Esophagus muscularis mucosa (tissue), 4 donors: Measurements from ENCODE around the gene GALE. TPM values are rescaled to one million over a fixed set of nuclear protein-coding genes. Genes with fewer than 3 reads are reported as not detected.

Experiments used
- DNase-seq: peaks from one replicate; pipeline ENCODE4 v3.0.0-alpha.2; 2017; ENCODE audit errors: extremely low spot score
- H3K27ac ChIP-seq, 4 donors: fragments of 200-600 bp; sonication (generic); replicated peaks in 1 of 4; 1 replicate in 3 of 4; 2 replicates in 1 of 4; pipeline ENCODE4 v1.5.1; 2016 to 2019; ENCODE audit warnings: mild to moderate bottlenecking in 1 of 4
- H3K27me3 ChIP-seq, 4 donors: fragments of 200-600 bp; sonication (generic); one replicate each; pipeline versions ENCODE4 v1.5.1 to v1.6.0; 2016 to 2019
- H3K36me3 ChIP-seq, 4 donors: fragments of 200-600 bp; sonication (generic); one replicate each; pipeline ENCODE4 v1.5.1; 2016 to 2019
- H3K4me1 ChIP-seq, 4 donors: fragments of 200-600 bp; sonication (generic); one replicate each; pipeline ENCODE4 v1.5.1; 2016 to 2019
- H3K4me3 ChIP-seq, 4 donors: fragments of 200-600 bp; sonication (generic); 1 replicate in 2 of 4; 2 replicates in 2 of 4; pipeline ENCODE4 v1.5.1; 2016 to 2019; ENCODE audit warnings: mild to moderate bottlenecking in 4 of 4, moderate library complexity in 1 of 4
- H3K9me3 ChIP-seq, 4 donors: fragments of 200-600 bp; sonication (generic); 1 replicate in 3 of 4; 2 replicates in 1 of 4; pipeline ENCODE4 v1.5.1; 2016 to 2019
- EP300 ChIP-seq: sonication (generic); formaldehyde crosslinking; IDR thresholded peaks from one replicate; pipeline ENCODE4 v1.6.1; 2017; ENCODE audit warnings: antibody characterized with exemption
- POLR2A ChIP-seq: fragments of 450-650 bp; IDR thresholded peaks from one replicate; pipeline ENCODE4 v1.6.1; 2017; ENCODE audit warnings: antibody characterized with exemption, moderate library complexity, mild to moderate bottlenecking, low read depth
- POLR2AphosphoS5 ChIP-seq, 2 donors: sonication (generic); formaldehyde crosslinking; IDR thresholded peaks; one replicate each; pipeline ENCODE4 v1.6.1; 2017; ENCODE audit warnings: antibody characterized with exemption in 2 of 2
- WGBS: methylation state at CpG from one replicate; pipeline ENCODE4 v1.1.5; 2018; 5-methylcytosine and 5-hydroxymethylcytosine counted together
- intact Hi-C: fragments of 100-400 bp; cut with DNase I; formaldehyde crosslinking; loops from one replicate; pipeline ENCODE4 v1.15.1; 2023
- total RNA-seq, 4 donors: library from RNA; depleted of rRNA; stranded (reverse); fragments of >200 nt; gene quantifications; one replicate each; pipeline versions ENCODE4 v1.1.0 to v1.2.1, GENCODE V29; 2016
- TF ChIP-seq, protein P1 (sequence below), 3 experiments: fragments of 200-600 bp in 2 of 3; fragments of 450-650 bp in 1 of 3; sonication (generic) in 2 of 3; IDR thresholded peaks; one replicate each; pipeline ENCODE4 v1.5.1; 2017 to 2019; ENCODE audit warnings: antibody characterized with exemption in 3 of 3, mild to moderate bottlenecking in 2 of 3, moderate library complexity in 1 of 3

The GALE gene
- total RNA-seq, 4 donors from 2014 or later: 7.1 to 13.6 (median 12.8) TPM

DNA sequence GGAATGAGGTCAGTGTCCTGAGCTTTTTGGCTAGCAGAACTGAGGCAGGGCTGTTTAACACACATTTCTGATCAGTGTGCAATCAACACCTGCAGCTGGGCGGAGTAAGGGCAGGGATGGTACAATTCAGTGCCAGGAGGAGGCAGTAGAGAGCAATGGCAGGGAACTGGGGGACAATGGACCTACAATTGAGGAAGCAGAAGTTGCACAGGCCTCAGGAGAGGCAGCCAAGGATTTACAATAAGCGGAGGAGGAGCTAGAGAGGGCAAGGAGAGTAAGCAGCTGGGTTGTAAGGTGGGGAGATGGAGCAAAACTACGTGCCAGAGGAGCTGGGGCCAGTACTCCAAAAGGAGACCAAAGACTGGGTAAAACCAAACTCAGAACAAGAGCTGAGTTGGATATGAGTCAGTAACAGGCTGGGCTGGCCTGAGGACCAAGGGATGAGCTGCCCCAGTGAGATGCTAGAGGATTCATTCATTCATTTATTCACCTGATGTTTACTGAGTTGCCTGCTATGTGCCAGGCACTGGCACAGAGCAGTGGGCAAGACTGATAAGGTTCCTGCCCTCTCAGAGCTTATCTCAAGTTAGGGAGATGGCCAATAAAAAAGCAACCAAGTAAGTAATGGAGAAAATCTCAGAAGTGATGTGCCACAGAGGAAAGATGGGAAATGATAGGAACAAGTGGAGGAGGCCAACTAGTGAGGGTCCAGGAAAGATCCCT, 10.4 kb upstream of the GALE start:
- no peaks in the 10 kb centered on the region for H3K27me3 ChIP-seq
- H3K27ac ChIP-seq: peak overlapping the region in 1 of 4 donors; percentile 20
- intact Hi-C loops: loop anchor here (5.0 kb wide), 1 partner anchor 56 kb away; the partner anchor contains the start of gene FUCA1
- no peak for DNase-seq
- H3K9me3 ChIP-seq: no peaks in the 10 kb centered on the region
- 56% methylated on average over 3 of the region's 3 CpGs for WGBS
- peaks cover 0 to 6% (median 3%) of the 10 kb centered on the region in 4 donors for H3K4me1 ChIP-seq
- TF ChIP-seq EP300: no peak
- TF ChIP-seq, protein P1, sequence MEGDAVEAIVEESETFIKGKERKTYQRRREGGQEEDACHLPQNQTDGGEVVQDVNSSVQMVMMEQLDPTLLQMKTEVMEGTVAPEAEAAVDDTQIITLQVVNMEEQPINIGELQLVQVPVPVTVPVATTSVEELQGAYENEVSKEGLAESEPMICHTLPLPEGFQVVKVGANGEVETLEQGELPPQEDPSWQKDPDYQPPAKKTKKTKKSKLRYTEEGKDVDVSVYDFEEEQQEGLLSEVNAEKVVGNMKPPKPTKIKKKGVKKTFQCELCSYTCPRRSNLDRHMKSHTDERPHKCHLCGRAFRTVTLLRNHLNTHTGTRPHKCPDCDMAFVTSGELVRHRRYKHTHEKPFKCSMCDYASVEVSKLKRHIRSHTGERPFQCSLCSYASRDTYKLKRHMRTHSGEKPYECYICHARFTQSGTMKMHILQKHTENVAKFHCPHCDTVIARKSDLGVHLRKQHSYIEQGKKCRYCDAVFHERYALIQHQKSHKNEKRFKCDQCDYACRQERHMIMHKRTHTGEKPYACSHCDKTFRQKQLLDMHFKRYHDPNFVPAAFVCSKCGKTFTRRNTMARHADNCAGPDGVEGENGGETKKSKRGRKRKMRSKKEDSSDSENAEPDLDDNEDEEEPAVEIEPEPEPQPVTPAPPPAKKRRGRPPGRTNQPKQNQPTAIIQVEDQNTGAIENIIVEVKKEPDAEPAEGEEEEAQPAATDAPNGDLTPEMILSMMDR (IDR thresholded peaks at IDR 0.05): peak; percentile 31 to 62 (median 35)
- peaks cover 13 to 72% (median 63%) of the 10 kb centered on the region in 4 donors for H3K36me3 ChIP-seq
- H3K4me3 ChIP-seq: no peak overlapping the region

DNA sequence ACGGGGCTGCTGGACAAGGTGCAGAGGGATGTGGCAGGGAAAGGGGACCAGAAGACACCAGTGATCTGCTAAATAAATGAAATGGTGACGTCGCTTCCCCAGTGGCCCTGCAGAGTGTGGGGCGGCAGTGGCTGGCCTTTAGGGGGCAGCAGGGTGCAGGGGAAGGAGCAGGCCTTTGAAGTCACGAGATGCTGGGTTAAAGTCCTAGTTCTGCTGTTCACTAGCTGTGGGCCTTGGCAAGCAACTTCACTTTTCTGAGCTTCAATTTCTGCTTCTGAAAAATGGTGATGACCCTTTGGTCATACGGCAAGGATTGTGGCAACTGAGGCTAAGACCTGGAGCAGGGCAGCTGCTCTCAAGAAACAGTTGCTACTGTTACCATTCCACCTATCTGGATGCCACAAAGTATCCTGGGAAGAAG, 9.2 kb upstream of the GALE start:
- WGBS: 39% methylated on average over 6 of the region's 6 CpGs
- DNase-seq: no peak
- Histone ChIP-seq H3K27me3 (no peaks in the 10 kb centered on the region), H3K4me1 (peaks cover 0 to 6% (median 3%) of the 10 kb centered on the region in 4 donors), H3K27ac (peak overlapping the region in 1 of 4 donors; percentile 28), H3K9me3 (no peaks in the 10 kb centered on the region), H3K4me3 (no peak overlapping the region), H3K36me3 (peaks cover 11 to 69% (median 56%) of the 10 kb centered on the region in 4 donors)
- TF ChIP-seq, protein P1 (IDR thresholded peaks at IDR 0.05): peak; percentile 71 to 80 (median 77)
- TF ChIP-seq EP300 (no peak), POLR2A (no peak), POLR2AphosphoS5 (IDR thresholded peaks at IDR 0.05) (peak in 1 of 2 donors; percentile 51)
- intact Hi-C loops: loop anchor here (5.0 kb wide), 1 partner anchor 58 kb away; the partner anchor contains the start of gene FUCA1

DNA sequence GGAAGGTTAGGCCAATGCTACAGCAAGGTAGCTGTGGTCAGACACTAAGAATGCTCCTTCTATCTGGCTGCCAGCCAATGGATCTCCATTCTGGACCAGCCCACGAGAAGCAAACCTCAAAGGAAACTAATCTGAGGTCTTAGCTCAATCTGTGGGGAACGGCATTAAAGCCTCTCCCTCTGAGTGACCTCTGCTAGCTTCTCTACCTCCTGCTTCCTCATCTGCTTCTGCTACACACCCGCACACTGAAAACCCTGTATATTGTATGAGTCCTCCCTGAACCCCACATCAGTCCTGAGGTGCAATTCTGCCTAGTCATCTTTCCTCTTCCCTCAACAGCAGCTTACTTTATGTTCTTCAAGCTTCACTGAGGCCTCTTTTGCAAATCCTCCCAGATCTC, 6.9 kb upstream of the GALE start:
- intact Hi-C loops: no loop called here
- no peak for DNase-seq
- peaks cover 0 to 64% (median 44%) of the 10 kb centered on the region in 4 donors for H3K36me3 ChIP-seq
- no peak overlapping the region for H3K4me3 ChIP-seq
- H3K27me3 ChIP-seq: no peaks in the 10 kb centered on the region
- TF ChIP-seq POLR2A (no peak), POLR2AphosphoS5 (IDR thresholded peaks at IDR 0.05) (no peak), EP300 (no peak)
- TF ChIP-seq, protein P1 (IDR thresholded peaks at IDR 0.05): no peak
- no peaks in the 10 kb centered on the region for H3K9me3 ChIP-seq
- peaks cover 0 to 6% (median 3%) of the 10 kb centered on the region in 4 donors for H3K4me1 ChIP-seq
- no peak overlapping the region for H3K27ac ChIP-seq
- 66% methylated on average over 3 of the region's 3 CpGs for WGBS

DNA sequence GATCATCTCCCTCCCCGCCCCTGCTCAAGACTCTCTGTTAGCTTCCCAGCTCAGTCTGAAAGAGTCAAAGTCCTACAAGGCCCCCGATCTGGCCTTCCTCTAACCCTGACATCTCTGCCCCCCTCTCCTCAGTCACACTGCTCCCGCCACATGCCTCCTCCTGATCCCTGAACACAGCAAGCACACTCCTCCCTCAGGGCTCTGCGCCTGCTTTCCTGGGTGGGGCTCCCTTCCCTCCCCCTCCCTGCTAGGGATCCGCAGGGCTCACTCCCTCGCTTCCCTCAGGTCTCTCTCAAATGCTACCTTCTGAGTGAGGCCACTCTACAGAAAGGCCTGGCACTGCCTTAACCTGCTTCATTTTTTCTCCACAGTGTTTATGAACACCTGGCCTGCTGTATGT, 5.7 kb upstream of the GALE start:
- WGBS: 75% methylated on average over 6 of the region's 6 CpGs
- DNase-seq: no peak
- Histone ChIP-seq H3K4me3 (no peak overlapping the region), H3K4me1 (peaks cover 4 to 15% (median 11%) of the 10 kb centered on the region in 4 donors), H3K36me3 (peaks cover 0 to 58% (median 34%) of the 10 kb centered on the region in 4 donors), H3K9me3 (no peaks in the 10 kb centered on the region), H3K27ac (no peak overlapping the region), H3K27me3 (no peaks in the 10 kb centered on the region)
- no peak for TF ChIP-seq POLR2A
- intact Hi-C loops: no loop called here

DNA sequence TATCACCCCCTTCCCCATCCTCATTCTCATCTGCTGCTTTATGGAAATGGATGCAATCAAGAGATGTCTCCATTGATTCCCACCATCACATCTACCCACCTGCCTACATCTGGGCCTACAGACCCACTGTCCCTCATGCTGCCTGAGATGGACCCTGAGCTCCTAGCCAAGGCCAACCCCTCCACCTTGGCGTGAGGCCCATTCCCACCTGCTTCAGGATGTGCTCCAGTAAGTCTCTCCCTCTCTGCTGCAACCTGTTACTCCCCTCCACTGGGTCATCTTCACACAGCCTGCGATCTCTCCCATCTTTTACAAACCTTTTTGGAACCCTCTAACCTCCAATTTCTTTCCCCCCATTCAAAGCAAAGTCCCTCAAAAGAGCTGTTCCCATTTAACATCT, 4.5 kb upstream of the GALE start:
- intact Hi-C loops: no loop called here
- H3K27me3 ChIP-seq: no peaks in the 10 kb centered on the region
- 88% methylated on average over 2 of the region's 2 CpGs for WGBS
- H3K36me3 ChIP-seq: peaks cover 0 to 56% (median 32%) of the 10 kb centered on the region in 4 donors
- H3K4me1 ChIP-seq: peaks cover 7 to 21% (median 15%) of the 10 kb centered on the region in 4 donors
- no peak overlapping the region for H3K4me3 ChIP-seq
- no peak overlapping the region for H3K27ac ChIP-seq
- TF ChIP-seq EP300: no peak
- TF ChIP-seq POLR2A: no peak
- TF ChIP-seq, protein P1 (IDR thresholded peaks at IDR 0.05): no peak
- no peak for TF ChIP-seq POLR2AphosphoS5 (IDR thresholded peaks at IDR 0.05)
- no peaks in the 10 kb centered on the region for H3K9me3 ChIP-seq
- DNase-seq: no peak
